Kidney (tissue), 14 donors: Measurements from ENCODE around the gene OR9I1. TPM values are rescaled to one million over a fixed set of nuclear protein-coding genes. Genes with fewer than 3 reads are reported as not detected.

Experiments
- DNase-seq, 5 donors: peaks; one replicate each; pipeline ENCODE4 v3.0.0-alpha.2; 2013 to 2020
- FAIRE-seq: peaks from 2 replicates; lab custom pipeline; 2012; peaks lifted over from hg19 to GRCh38; lab: Jason Lieb, UNC
- H3K27ac ChIP-seq, 2 donors: one replicate each; pipeline ENCODE4 v1.7.0; 2013; ENCODE audit warnings: low read depth in 2 of 2, low read length in 2 of 2, inconsistent platforms in 1 of 2
- H3K27me3 ChIP-seq: one replicate; pipeline ENCODE4 v1.7.1; 2013; ENCODE audit warnings: low read length, inconsistent platforms; ENCODE audit not compliant: control insufficient read depth, insufficient read depth
- H3K36me3 ChIP-seq, 3 donors: one replicate each; pipeline versions ENCODE4 v1.7.0 to v1.7.1; 2013; ENCODE audit warnings: low read length in 3 of 3, control low read depth in 1 of 3, inconsistent platforms in 1 of 3; ENCODE audit not compliant: insufficient read depth in 3 of 3, control insufficient read depth in 2 of 3
- H3K4me1 ChIP-seq, 3 donors: one replicate each; pipeline versions ENCODE4 v1.7.0 to v1.7.1; 2013; ENCODE audit warnings: low read length in 3 of 3, inconsistent platforms in 1 of 3, low read depth in 1 of 3; ENCODE audit not compliant: control insufficient read depth in 2 of 3, insufficient read depth in 2 of 3
- H3K4me3 ChIP-seq, 3 donors: one replicate each; pipeline versions ENCODE4 v1.7.0 to v1.8.1; 2013; ENCODE audit warnings: low read length in 3 of 3, control low read depth in 1 of 3, inconsistent platforms in 1 of 3
- H3K9ac ChIP-seq, 3 donors: one replicate each; pipeline versions ENCODE4 v1.7.0 to v1.7.1; 2013; ENCODE audit warnings: low read length in 3 of 3, control low read depth in 1 of 3, inconsistent platforms in 1 of 3
- H3K9me3 ChIP-seq, 3 donors: one replicate each; pipeline versions ENCODE4 v1.7.0 to v1.7.1; 2013; ENCODE audit warnings: low read length in 3 of 3, control low read depth in 1 of 3, inconsistent platforms in 1 of 3; ENCODE audit not compliant: control insufficient read depth in 2 of 3, insufficient read depth in 1 of 3
- CTCF ChIP-seq: IDR thresholded peaks from 3 replicates; pipeline ENCODE4 v1.5.1; 2012; ENCODE audit warnings: mild to moderate bottlenecking, moderate library complexity, borderline replicate concordance; ENCODE audit not compliant: insufficient read depth; ENCODE audit errors: extremely low read depth
- intact Hi-C: fragments of 100-400 bp; cut with DNase I; formaldehyde crosslinking; loops from one replicate; pipeline ENCODE4 v1.11.1; 2022
- polyA plus RNA-seq: library from polyadenylated mRNA; stranded (reverse); fragments of 350-450 nt; fragmentation: Illumina TruSeq; extraction: RNeasy Lipid Tissue Mini Kit (QIAGEN cat#74804); gene quantifications from one replicate; pipeline ENCODE4 v1.2.3, GENCODE V29; 2014; ENCODE audit warnings: low read depth, low replicate concordance; ENCODE audit not compliant: insufficient read depth
- total RNA-seq: library from RNA; stranded (reverse); fragmentation: NEBNext Ultra II Directional; extraction: Animal tissue kit (Norgen Biotek cat#: 25700); gene quantifications from one replicate; pipeline ENCODE4 v1.2.1, GENCODE V29; 2021
- donor health status: control.
- donor health status: control.
- donor health status: control.
- donor health status: control.
- donor health status: control.
- donor health status: DM: yes; HTN: yes; CAD: no.
- donor health status: Normal renal cell carcinoma (clear cell type).

The OR9I1 gene
- total and polyA plus RNA-seq, 2 donors from 2014 or later = not detected

- no peak overlapping the region for H3K9ac ChIP-seq
- H3K36me3 ChIP-seq = no peaks in the 10 kb centered on the region
- intact Hi-C loops = no loop called here
- TF ChIP-seq CTCF = no peak
- H3K4me3 ChIP-seq = no peak overlapping the region
- no peaks in the 10 kb centered on the region for H3K27me3 ChIP-seq
- no peak for DNase-seq
- no peaks in the 10 kb centered on the region for H3K9me3 ChIP-seq
- FAIRE-seq = no peak
- no peaks in the 10 kb centered on the region for H3K4me1 ChIP-seq
- no peak overlapping the region for H3K27ac ChIP-seq
These were observed 9.8 kb upstream of the OR9I1 start for GRCh38 chr11:58135171-58135570.

GRCh38 chr11:58134151-58134550, 8.8 kb upstream of the OR9I1 start:
- no peak for FAIRE-seq
- no peak overlapping the region for H3K4me3 ChIP-seq
- intact Hi-C loops = no loop called here

GRCh38 chr11:58133309-58134076, 8.2 kb upstream of the OR9I1 start:
- H3K9ac ChIP-seq = no peak overlapping the region
- intact Hi-C loops = no loop called here
- FAIRE-seq (no peak), DNase-seq (no peak)
- no peaks in the 10 kb centered on the region for H3K27me3 ChIP-seq
- H3K36me3 ChIP-seq = no peaks in the 10 kb centered on the region
- no peaks in the 10 kb centered on the region for H3K4me1 ChIP-seq
- no peak for TF ChIP-seq CTCF
- H3K4me3 ChIP-seq = no peak overlapping the region
- H3K9me3 ChIP-seq = no peaks in the 10 kb centered on the region
- H3K27ac ChIP-seq = no peak overlapping the region

More at GRCh38 chr11:58134151-58134550, 8.8 kb upstream of the OR9I1 start:
- H3K27me3 ChIP-seq = no peaks in the 10 kb centered on the region
- H3K27ac ChIP-seq = no peak overlapping the region
- H3K36me3 ChIP-seq = no peaks in the 10 kb centered on the region
- no peak for DNase-seq
- no peaks in the 10 kb centered on the region for H3K4me1 ChIP-seq
- no peak for TF ChIP-seq CTCF
- H3K9ac ChIP-seq = no peak overlapping the region
- no peaks in the 10 kb centered on the region for H3K9me3 ChIP-seq
